GM13977 (cell line): ENCODE data around the gene ETF1.

Experiments
- DNase-seq: peaks from one replicate; pipeline ENCODE4 v3.0.0; 2012; ENCODE audit warnings: low spot score
- in situ Hi-C: fragments of 300-500 bp; cut with MboI; formaldehyde crosslinking; loops from one replicate; pipeline ENCODE4 v1.12.0; 2022; ENCODE audit warnings: low sequenced_read_pairs, low pct_unique_long_range_greater_than_20kb, mixed read lengths, inconsistent platforms; ENCODE audit not compliant: unreplicated experiment
- TF ChIP-seq, protein P1 (sequence below): IDR thresholded peaks from 2 replicates; pipeline ENCODE4 v1.5.1; 2012; ENCODE audit warnings: mild to moderate bottlenecking, control low read depth; ENCODE audit not compliant: insufficient read depth; ENCODE audit errors: extremely low read depth, missing control alignments

The ETF1 gene

DNA sequence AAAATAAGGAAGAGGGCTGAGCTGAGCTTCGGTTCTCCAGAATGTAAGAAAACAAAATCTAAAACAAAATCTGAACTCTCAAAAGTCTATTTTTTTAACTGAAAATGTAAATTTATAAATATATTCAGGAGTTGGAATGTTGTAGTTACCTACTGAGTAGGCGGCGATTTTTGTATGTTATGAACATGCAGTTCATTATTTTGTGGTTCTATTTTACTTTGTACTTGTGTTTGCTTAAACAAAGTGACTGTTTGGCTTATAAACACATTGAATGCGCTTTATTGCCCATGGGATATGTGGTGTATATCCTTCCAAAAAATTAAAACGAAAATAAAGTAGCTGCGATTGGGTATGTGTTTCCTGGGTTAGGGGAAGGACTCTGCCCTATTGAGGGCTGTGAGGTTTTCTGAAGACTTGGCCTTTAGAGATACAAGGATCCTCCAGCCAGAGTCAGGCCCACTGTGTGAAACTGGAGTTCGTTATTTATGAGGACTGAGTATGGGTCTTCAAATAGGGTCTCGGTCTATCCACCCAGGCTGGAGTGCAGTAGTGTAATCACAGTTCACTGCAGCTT, 74.0 kb downstream of the ETF1 start:
- TF ChIP-seq, protein P1, sequence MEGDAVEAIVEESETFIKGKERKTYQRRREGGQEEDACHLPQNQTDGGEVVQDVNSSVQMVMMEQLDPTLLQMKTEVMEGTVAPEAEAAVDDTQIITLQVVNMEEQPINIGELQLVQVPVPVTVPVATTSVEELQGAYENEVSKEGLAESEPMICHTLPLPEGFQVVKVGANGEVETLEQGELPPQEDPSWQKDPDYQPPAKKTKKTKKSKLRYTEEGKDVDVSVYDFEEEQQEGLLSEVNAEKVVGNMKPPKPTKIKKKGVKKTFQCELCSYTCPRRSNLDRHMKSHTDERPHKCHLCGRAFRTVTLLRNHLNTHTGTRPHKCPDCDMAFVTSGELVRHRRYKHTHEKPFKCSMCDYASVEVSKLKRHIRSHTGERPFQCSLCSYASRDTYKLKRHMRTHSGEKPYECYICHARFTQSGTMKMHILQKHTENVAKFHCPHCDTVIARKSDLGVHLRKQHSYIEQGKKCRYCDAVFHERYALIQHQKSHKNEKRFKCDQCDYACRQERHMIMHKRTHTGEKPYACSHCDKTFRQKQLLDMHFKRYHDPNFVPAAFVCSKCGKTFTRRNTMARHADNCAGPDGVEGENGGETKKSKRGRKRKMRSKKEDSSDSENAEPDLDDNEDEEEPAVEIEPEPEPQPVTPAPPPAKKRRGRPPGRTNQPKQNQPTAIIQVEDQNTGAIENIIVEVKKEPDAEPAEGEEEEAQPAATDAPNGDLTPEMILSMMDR = no peak
- no peak for DNase-seq
- in situ Hi-C loops = no loop called here

DNA sequence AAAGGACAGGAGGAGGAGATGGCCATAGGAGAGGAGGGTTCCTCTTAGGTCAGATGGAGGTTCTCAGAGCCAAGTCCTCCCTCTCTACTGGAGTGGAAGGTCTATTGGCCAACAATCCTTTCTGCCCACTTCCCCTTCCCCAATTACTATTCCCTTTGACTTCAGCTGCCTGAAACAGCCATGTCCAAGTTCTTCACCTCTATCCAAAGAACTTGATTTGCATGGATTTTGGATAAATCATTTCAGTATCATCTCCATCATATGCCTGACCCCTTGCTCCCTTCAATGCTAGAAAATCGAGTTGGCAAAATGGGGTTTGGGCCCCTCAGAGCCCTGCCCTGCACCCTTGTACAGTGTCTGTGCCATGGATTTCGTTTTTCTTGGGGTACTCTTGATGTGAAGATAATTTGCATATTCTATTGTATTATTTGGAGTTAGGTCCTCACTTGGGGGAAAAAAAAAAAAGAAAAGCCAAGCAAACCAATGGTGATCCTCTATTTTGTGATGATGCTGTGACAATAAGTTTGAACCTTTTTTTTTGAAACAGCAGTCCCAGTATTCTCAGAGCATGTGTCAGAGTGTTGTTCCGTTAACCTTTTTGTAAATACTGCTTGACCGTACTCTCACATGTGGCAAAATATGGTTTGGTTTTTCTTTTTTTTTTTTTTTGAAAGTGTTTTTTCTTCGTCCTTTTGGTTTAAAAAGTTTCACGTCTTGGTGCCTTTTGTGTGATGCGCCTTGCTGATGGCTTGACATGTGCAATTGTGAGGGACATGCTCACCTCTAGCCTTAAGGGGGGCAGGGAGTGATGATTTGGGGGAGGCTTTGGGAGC, 74.7 kb downstream of the ETF1 start:
- in situ Hi-C loops = no loop called here
- TF ChIP-seq, protein P1 = no peak
- DNase-seq = no peak

DNA sequence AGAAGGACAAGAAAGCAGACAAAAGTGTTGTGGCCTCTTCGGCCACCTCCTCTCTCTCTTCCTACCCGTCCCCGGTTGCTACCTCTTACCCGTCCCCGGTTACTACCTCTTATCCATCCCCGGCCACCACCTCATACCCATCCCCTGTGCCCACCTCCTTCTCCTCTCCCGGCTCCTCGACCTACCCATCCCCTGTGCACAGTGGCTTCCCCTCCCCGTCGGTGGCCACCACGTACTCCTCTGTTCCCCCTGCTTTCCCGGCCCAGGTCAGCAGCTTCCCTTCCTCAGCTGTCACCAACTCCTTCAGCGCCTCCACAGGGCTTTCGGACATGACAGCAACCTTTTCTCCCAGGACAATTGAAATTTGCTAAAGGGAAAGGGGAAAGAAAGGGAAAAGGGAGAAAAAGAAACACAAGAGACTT, 75.3 kb downstream of the ETF1 start:
- in situ Hi-C loops = no loop called here
- DNase-seq = no peak
- TF ChIP-seq, protein P1 = no peak

DNA sequence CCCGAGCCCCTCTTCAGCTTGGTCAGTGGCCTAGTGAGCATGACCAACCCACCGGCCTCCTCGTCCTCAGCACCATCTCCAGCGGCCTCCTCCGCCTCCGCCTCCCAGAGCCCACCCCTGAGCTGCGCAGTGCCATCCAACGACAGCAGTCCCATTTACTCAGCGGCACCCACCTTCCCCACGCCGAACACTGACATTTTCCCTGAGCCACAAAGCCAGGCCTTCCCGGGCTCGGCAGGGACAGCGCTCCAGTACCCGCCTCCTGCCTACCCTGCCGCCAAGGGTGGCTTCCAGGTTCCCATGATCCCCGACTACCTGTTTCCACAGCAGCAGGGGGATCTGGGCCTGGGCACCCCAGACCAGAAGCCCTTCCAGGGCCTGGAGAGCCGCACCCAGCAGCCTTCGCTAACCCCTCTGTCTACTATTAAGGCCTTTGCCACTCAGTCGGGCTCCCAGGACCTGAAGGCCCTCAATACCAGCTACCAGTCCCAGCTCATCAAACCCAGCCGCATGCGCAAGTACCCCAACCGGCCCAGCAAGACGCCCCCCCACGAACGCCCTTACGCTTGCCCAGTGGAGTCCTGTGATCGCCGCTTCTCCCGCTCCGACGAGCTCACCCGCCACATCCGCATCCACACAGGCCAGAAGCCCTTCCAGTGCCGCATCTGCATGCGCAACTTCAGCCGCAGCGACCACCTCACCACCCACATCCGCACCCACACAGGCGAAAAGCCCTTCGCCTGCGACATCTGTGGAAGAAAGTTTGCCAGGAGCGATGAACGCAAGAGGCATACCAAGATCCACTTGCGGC, 75.9 kb downstream of the ETF1 start:
- TF ChIP-seq, protein P1 = no peak
- DNase-seq = no peak
- in situ Hi-C loops = no loop called here

DNA sequence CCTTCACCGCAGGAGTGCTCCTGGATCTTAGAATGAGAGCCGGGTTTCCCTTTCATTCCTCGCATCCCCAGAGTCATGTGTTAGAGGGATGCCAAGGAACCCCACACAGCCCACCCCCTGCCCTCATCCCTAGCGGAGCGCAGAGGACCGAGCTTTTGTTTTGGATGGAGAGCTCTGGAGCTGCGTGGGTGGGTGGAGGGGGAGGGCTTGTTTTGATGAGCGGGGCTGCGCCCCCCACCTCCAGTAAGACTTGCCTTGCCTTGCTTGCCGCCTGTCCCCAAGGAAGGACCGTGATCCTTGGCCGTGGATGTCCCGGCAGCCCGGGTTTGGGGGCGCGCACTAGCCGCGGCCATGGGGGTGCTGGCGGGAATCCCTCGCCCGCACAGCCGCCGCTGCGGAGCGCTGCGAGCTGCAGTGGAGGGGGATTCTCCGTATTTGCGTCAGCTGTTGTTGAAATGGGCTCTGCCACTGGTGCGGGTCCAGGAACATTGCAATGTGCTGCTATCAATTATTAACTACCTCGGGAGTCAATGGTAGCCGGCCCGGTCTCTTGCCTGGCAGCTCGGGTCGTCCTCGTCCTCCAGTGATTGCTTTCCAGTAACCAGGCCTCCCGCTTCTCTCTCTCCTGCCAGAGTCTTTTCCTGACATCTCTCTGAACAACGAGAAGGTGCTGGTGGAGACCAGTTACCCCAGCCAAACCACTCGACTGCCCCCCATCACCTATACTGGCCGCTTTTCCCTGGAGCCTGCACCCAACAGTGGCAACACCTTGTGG, 76.7 kb downstream of the ETF1 start:
- TF ChIP-seq, protein P1 = no peak
- DNase-seq = no peak
- in situ Hi-C loops = no loop called here
